ENCODE measurements around the gene ZBTB7C.
"Not testable (repeated sequence)": the region's sequence is repeated elsewhere in the genome, so short reads cannot be mapped to it uniquely, and the experiment has no call there.

The ZBTB7C gene

DNA sequence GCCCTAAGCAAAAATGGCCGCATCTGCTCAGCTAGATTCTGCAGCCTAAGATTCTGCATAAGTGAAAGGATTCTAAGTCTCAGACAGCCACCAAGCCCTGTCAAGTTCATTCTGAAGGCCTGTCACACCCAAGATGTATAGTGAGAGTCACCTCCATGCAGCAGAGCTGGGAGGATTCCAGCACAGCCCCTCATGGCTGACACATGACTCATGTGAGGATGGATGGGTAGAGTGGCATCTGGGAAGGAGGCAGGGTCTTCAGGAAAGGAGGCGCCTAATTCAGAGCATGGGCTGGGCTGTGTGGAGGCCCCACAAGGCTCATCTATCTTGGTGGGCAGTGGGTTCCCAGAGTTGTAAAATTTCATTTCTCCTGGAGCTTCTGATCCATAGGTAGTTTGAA lies 41.5 kb upstream of the ZBTB7C start:
- Histone ChIP-seq H3K9ac (ENCODE audit: insufficient read length, low read depth) (no peak overlapping the region), H3K36me3 (ENCODE audit: insufficient read depth, insufficient read length, low read length) (no peaks in the 10 kb centered on the region), H3K4me3 (ENCODE audit: insufficient read length, low read depth) (no peak overlapping the region), H3K4me1 (ENCODE audit: insufficient read depth, insufficient read length) (peaks cover 3% of the 10 kb centered on the region), H3K27me3 (ENCODE audit: insufficient read depth, insufficient read length) (no peaks in the 10 kb centered on the region), H3K9me3 (ENCODE audit: insufficient read depth, low read length) (no peaks in the 10 kb centered on the region)
- no peak for DNase-seq (ENCODE audit: low read depth, low spot score)
- TF ChIP-seq YY1 (IDR thresholded peaks at IDR 0.05; ENCODE audit: insufficient read depth, insufficient read length) (no peak), SUZ12 (IDR thresholded peaks at IDR 0.05; ENCODE audit: extremely low read depth, insufficient read depth, insufficient read length) (no peak), ZNF274 (IDR thresholded peaks at IDR 0.05; ENCODE audit: low read depth, low read length) (no peak)

DNA sequence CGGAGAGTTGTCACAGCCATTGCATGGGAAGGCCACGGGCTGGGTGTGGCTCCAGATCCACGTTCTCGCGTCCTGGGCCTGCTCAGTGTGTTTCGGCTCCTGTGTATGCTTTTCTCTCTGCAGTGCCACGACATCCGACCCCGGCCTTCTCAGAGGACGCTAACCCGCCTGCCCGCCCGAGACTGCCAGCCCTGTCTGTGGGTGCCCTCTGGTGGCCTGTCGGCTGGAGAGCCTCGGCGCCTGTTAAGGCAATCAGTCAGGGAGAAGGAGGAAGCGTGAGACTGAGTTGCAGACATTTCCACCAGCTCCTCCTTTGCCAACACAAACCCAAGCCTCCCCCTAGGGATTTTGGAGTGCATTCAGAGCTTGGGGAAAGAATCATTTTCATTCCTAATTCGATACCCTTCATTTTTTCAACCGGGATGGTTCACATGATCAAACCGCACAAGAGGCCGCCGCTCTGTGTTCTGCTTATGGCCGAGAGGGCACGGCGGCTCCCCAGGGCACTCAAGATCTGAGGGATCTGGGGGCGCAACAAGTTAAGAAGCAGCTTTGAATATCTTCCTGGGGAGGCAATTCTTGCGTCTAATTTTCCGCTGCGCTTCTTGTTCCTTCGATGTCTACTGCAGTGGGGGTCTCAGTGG lies 37.5 kb upstream of the ZBTB7C start:
- Histone ChIP-seq H3K4me1 (ENCODE audit: insufficient read depth, insufficient read length) (no peaks in the 10 kb centered on the region), H3K9ac (ENCODE audit: insufficient read length, low read depth) (no peak overlapping the region)

DNA sequence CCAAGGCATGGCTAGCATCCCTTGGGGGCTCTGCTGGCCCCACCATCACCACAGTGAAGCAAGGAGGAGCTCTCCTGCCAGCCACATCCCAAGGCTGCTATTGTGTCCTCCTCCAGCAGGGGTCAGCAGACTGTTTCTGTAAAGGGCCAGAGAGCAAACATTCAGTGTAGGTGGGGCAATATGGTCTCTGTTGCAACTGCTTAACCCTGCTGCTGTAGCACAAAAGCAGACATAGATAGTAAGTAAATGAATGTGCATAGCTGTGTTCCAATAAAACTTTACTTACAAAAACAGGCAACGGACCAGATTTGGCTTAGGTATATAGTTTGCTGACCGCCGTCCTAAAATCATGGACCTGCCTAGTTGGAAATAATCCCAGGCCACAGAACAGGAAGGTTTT lies 36.4 kb upstream of the ZBTB7C start:
- Histone ChIP-seq H3K9me3 (ENCODE audit: insufficient read depth, low read length) (no peaks in the 10 kb centered on the region), H3K4me3 (ENCODE audit: insufficient read length, low read depth) (no peak overlapping the region), H3K36me3 (ENCODE audit: insufficient read depth, insufficient read length, low read length) (no peaks in the 10 kb centered on the region), H3K9ac (ENCODE audit: insufficient read length, low read depth) (no peak overlapping the region), H3K27me3 (ENCODE audit: insufficient read depth, insufficient read length) (no peaks in the 10 kb centered on the region), H3K4me1 (ENCODE audit: insufficient read depth, insufficient read length) (no peaks in the 10 kb centered on the region)
- no peak for TF ChIP-seq ZNF274 (IDR thresholded peaks at IDR 0.05; ENCODE audit: low read depth, low read length)
- no peak for TF ChIP-seq SUZ12 (IDR thresholded peaks at IDR 0.05; ENCODE audit: extremely low read depth, insufficient read depth, insufficient read length)
- TF ChIP-seq YY1 (IDR thresholded peaks at IDR 0.05; ENCODE audit: insufficient read depth, insufficient read length), result no peak
- peak; percentile 61 for DNase-seq (ENCODE audit: low read depth, low spot score)

More for the DNA sequence above, 37.5 kb upstream of the ZBTB7C start:
- no peaks in the 10 kb centered on the region for H3K27me3 ChIP-seq (ENCODE audit: insufficient read depth, insufficient read length)
- TF ChIP-seq YY1 (IDR thresholded peaks at IDR 0.05; ENCODE audit: insufficient read depth, insufficient read length), result no peak
- no peak for TF ChIP-seq ZNF274 (IDR thresholded peaks at IDR 0.05; ENCODE audit: low read depth, low read length)
- TF ChIP-seq SUZ12 (IDR thresholded peaks at IDR 0.05; ENCODE audit: extremely low read depth, insufficient read depth, insufficient read length), result no peak
- DNase-seq (ENCODE audit: low read depth, low spot score), result peak; percentile 44
- no peaks in the 10 kb centered on the region for H3K36me3 ChIP-seq (ENCODE audit: insufficient read depth, insufficient read length, low read length)
- no peak overlapping the region for H3K4me3 ChIP-seq (ENCODE audit: insufficient read length, low read depth)
- no peaks in the 10 kb centered on the region for H3K9me3 ChIP-seq (ENCODE audit: insufficient read depth, low read length)

DNA sequence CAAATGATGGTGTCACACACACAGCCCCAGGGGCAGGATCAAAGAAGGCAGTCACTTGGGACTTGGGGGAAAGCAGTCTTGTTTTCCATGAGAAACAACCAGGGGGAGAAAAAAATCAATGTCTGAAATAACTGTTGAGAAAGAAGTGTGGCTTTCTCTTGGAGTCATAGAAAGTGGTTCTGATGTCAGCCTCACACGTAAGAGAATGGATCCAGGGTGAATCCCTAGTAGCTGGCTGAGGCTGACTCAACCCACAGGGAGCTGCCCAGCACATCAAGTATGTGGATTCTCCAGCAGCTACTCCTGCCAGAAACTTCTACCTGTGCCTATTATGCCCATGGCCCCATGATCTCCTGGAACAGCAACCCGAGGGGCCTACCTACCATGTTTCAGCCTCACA lies 33.6 kb upstream of the ZBTB7C start:
- DNase-seq (ENCODE audit: low read depth, low spot score), result no peak
- no peak overlapping the region for H3K4me3 ChIP-seq (ENCODE audit: insufficient read length, low read depth)
- TF ChIP-seq YY1 (IDR thresholded peaks at IDR 0.05; ENCODE audit: insufficient read depth, insufficient read length) (no peak), SUZ12 (IDR thresholded peaks at IDR 0.05; ENCODE audit: extremely low read depth, insufficient read depth, insufficient read length) (no peak), ZNF274 (IDR thresholded peaks at IDR 0.05; ENCODE audit: low read depth, low read length) (no peak)

DNA sequence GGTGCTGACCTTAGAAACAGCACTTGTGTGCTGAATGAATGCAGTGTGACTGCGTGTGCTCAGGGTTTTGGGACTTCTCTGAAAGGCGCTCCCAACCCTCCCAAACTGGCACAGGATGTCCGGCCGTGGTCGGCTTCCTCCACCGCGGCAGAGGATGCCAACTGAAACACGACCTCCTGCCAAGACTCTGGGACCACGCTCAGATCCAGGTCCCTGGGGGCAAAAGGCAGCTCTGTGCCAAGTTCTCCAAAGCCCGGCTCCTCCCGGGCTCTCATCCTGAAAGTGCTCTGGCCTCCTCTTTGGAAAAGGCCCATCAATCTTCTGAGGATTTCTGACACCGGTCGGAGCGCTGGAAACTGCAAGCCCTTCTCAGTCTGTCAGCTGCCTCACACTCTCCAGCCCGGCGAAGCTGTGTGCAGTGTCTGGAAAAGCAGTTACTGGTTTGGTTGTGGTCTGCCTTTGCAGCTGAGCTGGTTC lies 32.3 kb upstream of the ZBTB7C start:
- no peak overlapping the region for H3K9ac ChIP-seq (ENCODE audit: insufficient read length, low read depth)
- TF ChIP-seq SUZ12 (IDR thresholded peaks at IDR 0.05; ENCODE audit: extremely low read depth, insufficient read depth, insufficient read length), result no peak
- no peak for TF ChIP-seq ZNF274 (IDR thresholded peaks at IDR 0.05; ENCODE audit: low read depth, low read length)
- TF ChIP-seq YY1 (IDR thresholded peaks at IDR 0.05; ENCODE audit: insufficient read depth, insufficient read length), result no peak
- no peaks in the 10 kb centered on the region for H3K9me3 ChIP-seq (ENCODE audit: insufficient read depth, low read length)
- H3K4me1 ChIP-seq (ENCODE audit: insufficient read depth, insufficient read length), result no peaks in the 10 kb centered on the region
- no peak overlapping the region for H3K4me3 ChIP-seq (ENCODE audit: insufficient read length, low read depth)
- H3K36me3 ChIP-seq (ENCODE audit: insufficient read depth, insufficient read length, low read length), result no peaks in the 10 kb centered on the region
- no peak for DNase-seq (ENCODE audit: low read depth, low spot score)
- H3K27me3 ChIP-seq (ENCODE audit: insufficient read depth, insufficient read length), result no peaks in the 10 kb centered on the region

More for the DNA sequence above, 33.6 kb upstream of the ZBTB7C start:
- Histone ChIP-seq H3K36me3 (ENCODE audit: insufficient read depth, insufficient read length, low read length) (no peaks in the 10 kb centered on the region), H3K4me1 (ENCODE audit: insufficient read depth, insufficient read length) (no peaks in the 10 kb centered on the region), H3K9ac (ENCODE audit: insufficient read length, low read depth) (no peak overlapping the region), H3K9me3 (ENCODE audit: insufficient read depth, low read length) (no peaks in the 10 kb centered on the region), H3K27me3 (ENCODE audit: insufficient read depth, insufficient read length) (no peaks in the 10 kb centered on the region)

DNA sequence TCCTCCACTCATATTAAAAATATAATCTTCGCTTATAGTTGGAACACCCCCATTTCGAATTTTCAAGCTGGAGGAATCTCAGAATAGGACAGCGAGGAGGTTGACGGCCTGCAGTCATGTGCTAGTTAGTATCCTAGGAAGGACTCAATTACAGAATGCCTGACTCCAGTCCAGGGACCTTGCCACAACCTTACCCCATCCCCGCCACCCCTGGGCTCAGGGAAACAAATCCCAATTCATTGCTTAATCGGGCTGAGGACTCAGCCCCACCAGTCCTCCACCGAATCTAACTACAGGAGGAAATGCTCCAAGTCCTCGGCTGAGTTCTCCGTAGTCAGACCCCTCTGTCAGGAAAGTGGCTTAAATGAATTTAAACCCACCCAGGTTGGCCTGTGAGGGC lies 31.7 kb upstream of the ZBTB7C start:
- Histone ChIP-seq H3K9me3 (ENCODE audit: insufficient read depth, low read length) (no peaks in the 10 kb centered on the region), H3K4me3 (ENCODE audit: insufficient read length, low read depth) (no peak overlapping the region), H3K27me3 (ENCODE audit: insufficient read depth, insufficient read length) (no peaks in the 10 kb centered on the region), H3K9ac (ENCODE audit: insufficient read length, low read depth) (no peak overlapping the region), H3K4me1 (ENCODE audit: insufficient read depth, insufficient read length) (no peaks in the 10 kb centered on the region), H3K36me3 (ENCODE audit: insufficient read depth, insufficient read length, low read length) (no peaks in the 10 kb centered on the region)
- DNase-seq (ENCODE audit: low read depth, low spot score), result no peak
- TF ChIP-seq ZNF274 (IDR thresholded peaks at IDR 0.05; ENCODE audit: low read depth, low read length) (no peak), YY1 (IDR thresholded peaks at IDR 0.05; ENCODE audit: insufficient read depth, insufficient read length) (no peak)

DNA sequence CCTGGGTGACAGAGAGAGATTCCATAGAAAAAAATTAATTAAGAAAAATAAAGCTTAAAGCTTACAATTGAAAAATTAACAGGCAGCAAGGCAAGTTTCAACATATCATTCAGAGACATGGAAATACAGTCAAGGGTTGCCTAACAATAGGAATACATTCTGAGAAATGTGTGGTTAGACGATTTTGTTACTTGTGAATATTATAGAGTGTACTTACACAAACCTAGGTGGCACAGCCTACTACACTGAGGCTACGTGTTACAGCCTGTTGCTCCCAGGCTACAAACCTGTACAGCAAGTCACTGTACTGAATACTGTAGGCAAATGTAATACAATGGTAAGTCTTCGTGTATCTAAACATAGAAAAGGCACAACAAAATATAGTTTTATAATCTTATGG lies 27.7 kb upstream of the ZBTB7C start:
- no peak overlapping the region for H3K4me3 ChIP-seq (ENCODE audit: insufficient read length, low read depth)
- no peaks in the 10 kb centered on the region for H3K4me1 ChIP-seq (ENCODE audit: insufficient read depth, insufficient read length)
- H3K9me3 ChIP-seq (ENCODE audit: insufficient read depth, low read length), result no peaks in the 10 kb centered on the region
- H3K36me3 ChIP-seq (ENCODE audit: insufficient read depth, insufficient read length, low read length), result no peaks in the 10 kb centered on the region
- no peak overlapping the region for H3K9ac ChIP-seq (ENCODE audit: insufficient read length, low read depth)
- DNase-seq (ENCODE audit: low read depth, low spot score), result no peak
- H3K27me3 ChIP-seq (ENCODE audit: insufficient read depth, insufficient read length), result no peaks in the 10 kb centered on the region
- TF ChIP-seq ZNF274 (IDR thresholded peaks at IDR 0.05; ENCODE audit: low read depth, low read length), result no peak

DNA sequence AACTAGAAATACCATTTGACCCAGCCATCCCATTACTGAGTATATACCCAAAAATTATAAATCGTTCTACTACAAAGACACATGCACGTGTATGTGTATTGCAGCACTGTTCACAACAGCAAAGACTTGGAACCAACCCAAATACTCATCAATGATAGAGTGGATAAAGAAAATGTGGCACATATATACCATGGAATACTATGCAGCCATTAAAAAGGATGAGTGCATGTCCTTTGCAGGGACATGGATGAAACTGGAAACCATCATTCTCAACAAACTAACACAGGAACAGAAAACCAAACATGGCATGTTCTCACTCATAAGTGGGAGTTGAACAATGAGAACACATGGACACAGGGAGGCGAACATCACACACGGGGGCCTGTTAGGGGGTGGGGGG lies 25.2 kb upstream of the ZBTB7C start:
- H3K4me1 ChIP-seq (ENCODE audit: insufficient read depth, insufficient read length); H3K27me3 ChIP-seq (ENCODE audit: insufficient read depth, insufficient read length); H3K36me3 ChIP-seq (ENCODE audit: insufficient read depth, insufficient read length, low read length); H3K9ac ChIP-seq (ENCODE audit: insufficient read length, low read depth); H3K4me3 ChIP-seq (ENCODE audit: insufficient read length, low read depth); DNase-seq (ENCODE audit: low read depth, low spot score); H3K9me3 ChIP-seq (ENCODE audit: insufficient read depth, low read length): not testable (repeated sequence)

All from NT2/D1 (cell line).